ENCODE results near the gene RALBP1. TPM values are rescaled to one million over a fixed set of nuclear protein-coding genes. Genes with fewer than 3 reads are reported as not detected.

The RALBP1 gene
- total RNA-seq, 1 experiment from 2014 or later, result 66.2 TPM

DNA sequence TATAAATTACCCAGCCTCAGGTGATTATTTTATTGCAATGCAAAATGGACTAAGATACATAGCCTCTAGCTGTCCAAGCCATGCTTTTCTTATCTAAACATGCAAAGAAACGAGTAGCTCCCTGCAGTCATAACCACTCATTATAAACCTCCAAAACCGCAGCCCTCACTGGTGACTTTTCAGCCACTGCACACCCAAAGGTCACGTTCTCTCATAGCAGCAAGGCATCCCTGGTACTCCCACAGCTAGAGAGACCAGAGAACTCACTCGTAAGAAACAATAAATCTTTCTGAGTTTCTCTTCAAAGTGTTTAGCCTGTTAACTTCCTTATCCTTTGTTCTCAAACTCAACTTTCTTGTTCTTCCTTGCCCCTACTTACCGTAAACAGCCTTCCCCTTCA is 28.5 kb upstream of the RALBP1 start:
- Histone ChIP-seq H3K36me3 (ENCODE audit: control insufficient read depth in 1 of 2, insufficient read depth in 2 of 2, low read length in 2 of 2) (no peaks in the 10 kb centered on the region), H3K4me3 (replicated peaks in 1 of 2; ENCODE audit: low read depth in 1 of 2, low read length in 2 of 2) (no peak overlapping the region), H2AFZ (ENCODE audit: low read depth, low read length, poor library complexity, severe bottlenecking) (no peak overlapping the region), H3K27me3 (ENCODE audit: insufficient read depth, low read length) (no peaks in the 10 kb centered on the region), H3K27ac (ENCODE audit: low read depth, low read length) (no peak overlapping the region), H3K9me2 (ENCODE audit: insufficient read depth) (no peaks in the 10 kb centered on the region), H3K4me2 (ENCODE audit: low read length) (no peak overlapping the region), H3K4me1 (ENCODE audit: control insufficient read depth in 1 of 2, insufficient read depth in 2 of 2, low read length in 2 of 2) (no peaks in the 10 kb centered on the region), H3K79me2 (ENCODE audit: insufficient read depth, low read length) (no peaks in the 10 kb centered on the region), H3K9me3 (ENCODE audit: control insufficient read depth in 1 of 2, insufficient read depth in 1 of 2, low read depth in 1 of 2, low read length in 2 of 2) (peaks cover 0 to 8% of the 10 kb centered on the region in 2 experiments; a peak in 2 of 4 replicates), H4K20me1 (ENCODE audit: insufficient read depth) (no peaks in the 10 kb centered on the region), H3K9ac (ENCODE audit: low read length) (no peak overlapping the region)
- intact Hi-C loops (cut with micrococcal nuclease), result no loop called here
- ChIA-PET CTCF (no interaction called here), RAD21 (ENCODE audit: low non-redundant PET in 1 of 2, low total read pairs in 2 of 2, uncharacterized antibody in 2 of 2, unreplicated experiment in 2 of 2) (no interaction called here), POLR2A (no interaction called here)
- ATAC-seq, result no peak
- TF ChIP-seq CBX3 (IDR thresholded peaks at IDR 0.05; ENCODE audit: low read depth), result no peak
- no TSS peak for BruUV-seq (replicated peaks)
- DNase-seq (ENCODE audit: low read depth, low spot score), result no peak

GRCh38 chr18:9447334-9447733 is 28.0 kb upstream of the RALBP1 start:
- Histone ChIP-seq H3K27ac (ENCODE audit: low read depth, low read length) (no peak overlapping the region), H3K4me1 (ENCODE audit: control insufficient read depth in 1 of 2, insufficient read depth in 2 of 2, low read length in 2 of 2) (no peaks in the 10 kb centered on the region), H3K79me2 (ENCODE audit: insufficient read depth, low read length) (no peaks in the 10 kb centered on the region), H2AFZ (ENCODE audit: low read depth, low read length, poor library complexity, severe bottlenecking) (no peak overlapping the region), H3K9me3 (ENCODE audit: control insufficient read depth in 1 of 2, insufficient read depth in 1 of 2, low read depth in 1 of 2, low read length in 2 of 2) (peaks cover 0 to 8% of the 10 kb centered on the region in 2 experiments; a peak in 2 of 4 replicates), H3K9me2 (ENCODE audit: insufficient read depth) (no peaks in the 10 kb centered on the region), H3K9ac (ENCODE audit: low read length) (no peak overlapping the region), H3K4me2 (ENCODE audit: low read length) (no peak overlapping the region), H3K27me3 (ENCODE audit: insufficient read depth, low read length) (no peaks in the 10 kb centered on the region), H3K4me3 (replicated peaks in 1 of 2; ENCODE audit: low read depth in 1 of 2, low read length in 2 of 2) (no peak overlapping the region), H4K20me1 (ENCODE audit: insufficient read depth) (no peaks in the 10 kb centered on the region), H3K36me3 (ENCODE audit: control insufficient read depth in 1 of 2, insufficient read depth in 2 of 2, low read length in 2 of 2) (no peaks in the 10 kb centered on the region)
- ChIA-PET POLR2A (no interaction called here), RAD21 (ENCODE audit: low non-redundant PET in 1 of 2, low total read pairs in 2 of 2, uncharacterized antibody in 2 of 2, unreplicated experiment in 2 of 2) (no interaction called here), CTCF (no interaction called here)
- no TSS peak for BruUV-seq (replicated peaks)
- intact Hi-C loops (cut with micrococcal nuclease), result no loop called here
- no peak for ATAC-seq
- no peak for TF ChIP-seq CEBPB (IDR thresholded peaks at IDR 0.05; ENCODE audit: low read depth)
- no peak for TF ChIP-seq FOSL1 (IDR thresholded peaks at IDR 0.05; ENCODE audit: low read depth)
- TF ChIP-seq EGR1 (IDR thresholded peaks at IDR 0.05; ENCODE audit: low read depth), result no peak
- no peak for TF ChIP-seq YY1 (IDR thresholded peaks at IDR 0.05; ENCODE audit: extremely low read depth, insufficient replicate concordance, low read depth, low read length)
- TF ChIP-seq, protein P1, sequence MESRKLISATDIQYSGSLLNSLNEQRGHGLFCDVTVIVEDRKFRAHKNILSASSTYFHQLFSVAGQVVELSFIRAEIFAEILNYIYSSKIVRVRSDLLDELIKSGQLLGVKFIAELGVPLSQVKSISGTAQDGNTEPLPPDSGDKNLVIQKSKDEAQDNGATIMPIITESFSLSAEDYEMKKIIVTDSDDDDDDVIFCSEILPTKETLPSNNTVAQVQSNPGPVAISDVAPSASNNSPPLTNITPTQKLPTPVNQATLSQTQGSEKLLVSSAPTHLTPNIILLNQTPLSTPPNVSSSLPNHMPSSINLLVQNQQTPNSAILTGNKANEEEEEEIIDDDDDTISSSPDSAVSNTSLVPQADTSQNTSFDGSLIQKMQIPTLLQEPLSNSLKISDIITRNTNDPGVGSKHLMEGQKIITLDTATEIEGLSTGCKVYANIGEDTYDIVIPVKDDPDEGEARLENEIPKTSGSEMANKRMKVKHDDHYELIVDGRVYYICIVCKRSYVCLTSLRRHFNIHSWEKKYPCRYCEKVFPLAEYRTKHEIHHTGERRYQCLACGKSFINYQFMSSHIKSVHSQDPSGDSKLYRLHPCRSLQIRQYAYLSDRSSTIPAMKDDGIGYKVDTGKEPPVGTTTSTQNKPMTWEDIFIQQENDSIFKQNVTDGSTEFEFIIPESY (IDR thresholded peaks at IDR 0.05; ENCODE audit: extremely low read depth, insufficient replicate concordance, low read length), result no peak
- no peak for TF ChIP-seq RAD21 (IDR thresholded peaks at IDR 0.05; ENCODE audit: low read depth)
- TF ChIP-seq JUND (IDR thresholded peaks at IDR 0.05), result no peak
- TF ChIP-seq ELF1 (IDR thresholded peaks at IDR 0.05; ENCODE audit: borderline replicate concordance, low read depth), result no peak
- TF ChIP-seq ZFX (IDR thresholded peaks at IDR 0.05), result no peak
- TF ChIP-seq, protein P2, sequence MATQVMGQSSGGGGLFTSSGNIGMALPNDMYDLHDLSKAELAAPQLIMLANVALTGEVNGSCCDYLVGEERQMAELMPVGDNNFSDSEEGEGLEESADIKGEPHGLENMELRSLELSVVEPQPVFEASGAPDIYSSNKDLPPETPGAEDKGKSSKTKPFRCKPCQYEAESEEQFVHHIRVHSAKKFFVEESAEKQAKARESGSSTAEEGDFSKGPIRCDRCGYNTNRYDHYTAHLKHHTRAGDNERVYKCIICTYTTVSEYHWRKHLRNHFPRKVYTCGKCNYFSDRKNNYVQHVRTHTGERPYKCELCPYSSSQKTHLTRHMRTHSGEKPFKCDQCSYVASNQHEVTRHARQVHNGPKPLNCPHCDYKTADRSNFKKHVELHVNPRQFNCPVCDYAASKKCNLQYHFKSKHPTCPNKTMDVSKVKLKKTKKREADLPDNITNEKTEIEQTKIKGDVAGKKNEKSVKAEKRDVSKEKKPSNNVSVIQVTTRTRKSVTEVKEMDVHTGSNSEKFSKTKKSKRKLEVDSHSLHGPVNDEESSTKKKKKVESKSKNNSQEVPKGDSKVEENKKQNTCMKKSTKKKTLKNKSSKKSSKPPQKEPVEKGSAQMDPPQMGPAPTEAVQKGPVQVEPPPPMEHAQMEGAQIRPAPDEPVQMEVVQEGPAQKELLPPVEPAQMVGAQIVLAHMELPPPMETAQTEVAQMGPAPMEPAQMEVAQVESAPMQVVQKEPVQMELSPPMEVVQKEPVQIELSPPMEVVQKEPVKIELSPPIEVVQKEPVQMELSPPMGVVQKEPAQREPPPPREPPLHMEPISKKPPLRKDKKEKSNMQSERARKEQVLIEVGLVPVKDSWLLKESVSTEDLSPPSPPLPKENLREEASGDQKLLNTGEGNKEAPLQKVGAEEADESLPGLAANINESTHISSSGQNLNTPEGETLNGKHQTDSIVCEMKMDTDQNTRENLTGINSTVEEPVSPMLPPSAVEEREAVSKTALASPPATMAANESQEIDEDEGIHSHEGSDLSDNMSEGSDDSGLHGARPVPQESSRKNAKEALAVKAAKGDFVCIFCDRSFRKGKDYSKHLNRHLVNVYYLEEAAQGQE (IDR thresholded peaks at IDR 0.05; ENCODE audit: low read depth), result no peak
- TF ChIP-seq CBX3 (IDR thresholded peaks at IDR 0.05; ENCODE audit: low read depth), result no peak
- no peak for TF ChIP-seq SRF (IDR thresholded peaks at IDR 0.05; ENCODE audit: low read depth)
- no peak for DNase-seq (ENCODE audit: low read depth, low spot score)
